SIG-M5 treated with dmso at 0.1 percent for 504 hours (cell line): ENCODE data around the gene PGAP1.
A peak's percentile ranks its signal among the peaks of the same experiment; 100 is the strongest.

Experiments
- DNase-seq: peaks from one replicate; lab custom pipeline; 2025; ENCODE audit not compliant: unreplicated experiment; lab: John Stamatoyannopoulos, UW

The PGAP1 gene

DNA sequence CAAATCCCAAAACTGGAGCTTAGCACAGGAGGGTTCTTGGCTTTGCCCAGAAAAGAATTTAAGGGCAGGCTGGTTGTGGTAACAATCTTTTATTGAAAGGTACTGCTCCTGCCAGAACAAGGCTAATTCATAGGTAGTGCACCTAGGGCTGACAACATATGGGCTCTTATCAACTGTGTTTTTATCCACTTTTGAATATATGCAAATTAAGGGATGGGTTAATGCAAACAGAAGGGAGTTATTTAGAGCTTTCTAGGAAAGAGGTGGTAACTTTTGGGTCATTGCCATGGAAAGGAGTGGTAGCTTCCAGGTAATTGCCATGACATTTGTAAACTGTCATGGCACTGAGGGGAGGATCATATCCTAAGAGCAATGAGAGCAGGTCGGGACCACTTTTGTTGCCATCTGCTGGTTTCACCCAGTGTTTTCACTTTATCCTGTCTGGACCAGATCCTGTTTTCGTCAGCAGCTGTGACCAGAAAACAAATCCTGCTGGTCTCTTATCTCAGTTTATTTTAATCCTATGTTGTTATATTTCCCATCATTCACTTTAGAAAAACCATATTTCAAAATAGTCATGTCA lies 118.3 kb downstream of the PGAP1 start:
- peak; percentile 3 for DNase-seq

DNA sequence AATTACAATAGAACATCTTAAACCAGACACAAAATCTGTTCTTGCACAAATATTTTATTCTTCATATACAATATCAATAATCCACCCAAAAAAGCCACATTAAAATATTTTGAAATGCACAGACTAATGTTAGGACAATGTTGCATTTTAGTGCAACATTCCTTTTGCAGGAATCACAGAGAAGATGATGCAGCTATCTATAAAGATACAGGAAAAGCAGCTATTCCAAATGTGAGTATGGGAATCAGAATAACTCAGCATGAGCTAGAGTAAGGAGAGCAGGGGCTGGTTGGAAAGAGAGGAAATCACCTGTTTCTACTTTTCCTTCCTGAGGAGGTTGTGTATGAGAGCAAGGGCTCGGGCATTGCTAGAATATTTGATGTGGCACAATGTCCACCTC lies 122.1 kb downstream of the PGAP1 start:
- no peak for DNase-seq

DNA sequence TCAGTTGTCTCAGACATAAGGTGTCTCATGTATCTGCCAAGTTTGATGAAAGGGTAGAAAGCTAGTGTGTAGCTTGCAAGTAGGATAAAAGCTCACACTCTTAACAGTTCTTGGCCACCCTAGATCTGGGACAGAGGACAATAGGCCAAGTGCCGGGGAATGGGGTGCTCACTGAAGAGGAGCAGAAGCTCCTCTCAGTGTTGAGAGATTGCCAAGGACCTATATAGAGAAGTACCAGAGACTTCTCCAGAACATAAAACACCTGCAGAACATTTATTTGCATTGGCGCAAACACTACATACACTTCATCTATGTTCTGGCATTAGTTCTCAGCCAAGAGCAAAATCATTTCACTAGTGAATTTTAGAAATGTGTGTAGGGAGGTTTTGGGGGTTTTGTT lies 124.1 kb downstream of the PGAP1 start:
- no peak for DNase-seq

DNA sequence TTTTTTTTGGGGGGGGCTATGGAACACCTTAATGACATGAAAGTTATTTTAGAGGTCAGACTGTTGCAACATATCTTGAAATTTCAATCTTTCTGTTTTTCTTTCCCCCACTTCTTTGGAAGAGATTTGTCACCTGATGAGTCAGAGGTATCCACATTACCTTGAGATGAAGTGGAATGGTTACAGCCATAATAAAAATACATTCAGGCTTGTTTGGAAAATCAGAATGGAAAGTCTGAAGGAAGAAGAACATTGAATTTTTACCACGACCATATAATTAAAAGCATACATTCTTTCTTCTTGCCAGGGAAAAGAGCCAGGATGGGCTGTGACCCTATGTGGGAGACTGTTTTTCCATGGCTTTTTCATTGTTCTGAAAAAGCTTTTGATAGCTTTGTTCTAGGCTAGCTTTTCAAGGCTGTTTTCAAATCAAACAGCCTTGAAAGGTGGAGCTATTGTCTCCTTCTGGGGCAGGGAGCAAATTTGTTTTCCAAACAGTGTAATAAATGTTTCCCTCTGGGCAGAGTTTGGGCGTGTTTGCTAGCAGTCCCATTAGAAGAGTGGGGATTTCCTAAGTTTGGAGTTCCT lies 124.7 kb downstream of the PGAP1 start:
- no peak for DNase-seq

DNA sequence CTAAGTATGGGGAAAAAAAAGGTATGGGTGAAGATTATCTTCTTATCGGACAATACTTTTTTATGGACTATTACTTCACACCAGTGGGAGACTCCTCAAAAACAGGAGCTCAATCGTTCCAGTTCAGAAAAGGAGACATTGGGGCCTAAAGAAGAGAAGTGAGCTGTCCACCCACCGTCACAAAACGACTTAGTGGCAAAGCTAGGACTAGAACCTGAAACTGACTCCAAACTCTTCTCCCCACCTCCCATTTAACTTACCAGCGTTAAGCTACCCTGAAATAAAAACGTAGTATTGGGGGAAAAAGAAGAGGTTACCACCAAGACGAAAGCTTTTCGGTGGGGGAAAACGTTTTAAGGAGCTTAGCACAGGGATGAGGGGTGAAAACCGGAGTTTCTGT lies 127.5 kb downstream of the PGAP1 start:
- peak; percentile 22 for DNase-seq

DNA sequence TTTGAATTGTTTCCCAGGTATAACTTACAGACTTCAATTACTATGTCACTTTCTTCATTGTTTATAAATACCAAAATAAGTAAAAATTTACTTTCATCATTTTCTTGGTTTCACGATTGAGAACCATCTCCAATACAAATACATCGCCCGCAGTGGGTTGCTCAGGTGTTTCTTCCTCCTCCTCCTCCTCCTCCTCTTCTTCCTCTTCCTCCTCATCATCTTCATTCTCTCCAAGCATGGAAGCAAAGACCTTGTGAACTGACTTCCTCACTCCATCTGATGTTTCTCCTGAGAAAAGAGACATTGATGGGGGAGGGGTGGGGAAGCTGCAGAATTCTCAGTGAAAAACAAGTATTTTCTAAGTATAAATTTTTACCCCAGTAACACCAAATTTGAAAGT lies 133.6 kb downstream of the PGAP1 start:
- DNase-seq, result no peak

DNA sequence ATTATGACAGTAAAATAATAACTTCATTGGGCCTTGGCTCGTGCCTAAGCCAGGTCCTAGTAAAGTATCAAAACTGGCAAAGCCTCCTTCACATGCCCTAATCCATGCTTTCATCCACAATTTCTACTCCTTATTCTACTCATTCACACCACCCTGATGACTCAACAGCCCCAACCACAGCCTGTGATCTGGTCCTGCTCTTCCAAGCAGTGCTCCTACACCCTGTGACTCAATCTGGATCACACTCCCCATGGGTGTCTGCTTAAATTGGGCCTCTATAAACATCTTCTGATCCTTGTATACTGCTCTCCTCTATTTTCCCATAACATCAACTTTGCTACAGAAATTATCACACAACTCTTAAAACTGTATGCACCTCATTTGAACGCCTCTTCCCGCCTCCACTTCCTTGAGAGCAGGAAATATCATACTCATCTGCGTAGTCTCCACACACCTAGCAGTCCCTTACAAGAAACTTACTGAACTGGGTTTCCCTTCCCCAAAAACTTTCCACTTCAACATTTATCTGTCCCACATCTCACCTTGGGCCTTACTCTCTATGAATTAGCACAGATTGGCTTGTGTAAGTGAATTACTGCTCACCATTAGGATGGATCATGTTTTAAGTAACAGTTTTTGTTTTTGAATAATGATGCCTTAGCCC lies 142.9 kb downstream of the PGAP1 start:
- DNase-seq, result no peak
